Left renal cortex interstitium (tissue), 4 donors: Measurements from ENCODE around the gene RGS16. TPM values are rescaled to one million over a fixed set of nuclear protein-coding genes. Genes with fewer than 3 reads are reported as not detected.

Experiments used
- polyA plus RNA-seq, 4 donors: library from polyadenylated mRNA; unstranded; fragments of 120-200 nt; gene quantifications; one replicate each; pipeline ENCODE4 v1.2.1, GENCODE V29; 2013; ENCODE audit not compliant: insufficient read length in 4 of 4

Gene RGS16
- polyA plus RNA-seq, 4 donors: 1.0 to 2.5 (median 1.3) TPM

Other genes starting within 250 kb of the RGS16 start
- 100 to 1,000 TPM; 283 to 316 (median 304) TPM for gene GLUL, start 212.6 kb downstream of the RGS16 start, polyA plus RNA-seq
- under 1 TPM; 0.06 to 0.23 (median 0.13) TPM for gene TEDDM1, start 203.7 kb downstream of the RGS16 start, polyA plus RNA-seq
- gene RGSL1, start 154.2 kb downstream of the RGS16 start, polyA plus RNA-seq: not detected
- 10 to 100 TPM in 2 of 4 donors, 1 to 10 TPM in 2; 9.3 to 12.1 (median 10.4) TPM for gene RNASEL, start 15.1 kb downstream of the RGS16 start, polyA plus RNA-seq
- under 1 TPM in 2 of 4 donors, not detected in 2; 0.04 to 0.06 TPM for gene RGS8, start 80.2 kb upstream of the RGS16 start, polyA plus RNA-seq
- 10 to 100 TPM in 1 of 4 donors, 1 to 10 TPM in 3; 5.5 to 10.4 (median 7.4) TPM for gene NPL, start 185.4 kb upstream of the RGS16 start, polyA plus RNA-seq
- 100 to 1,000 TPM; 267 to 292 (median 279) TPM for gene DHX9, start 235.0 kb upstream of the RGS16 start, polyA plus RNA-seq